Measurements from ENCODE around the gene LRP1B.

Gene LRP1B

DNA sequence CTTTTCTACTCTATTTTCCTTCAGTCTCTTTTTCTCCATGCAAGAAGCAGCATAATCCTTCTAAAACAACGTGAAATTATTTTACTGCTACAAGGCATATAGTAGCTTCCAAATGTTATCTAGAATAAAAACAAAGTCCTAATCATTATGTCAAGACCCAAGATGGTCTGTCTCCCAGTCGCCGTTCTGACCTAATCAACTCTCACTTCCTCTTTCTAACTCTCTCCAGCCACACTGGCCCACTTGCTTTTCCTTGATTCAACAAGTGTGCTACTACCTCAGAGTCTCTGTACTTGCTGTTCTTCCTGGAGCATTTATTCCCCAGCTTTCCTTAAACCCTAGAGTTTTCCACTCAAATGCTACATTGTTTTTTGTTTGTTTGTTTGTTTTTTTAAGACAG, 1491.2 kb downstream of the LRP1B start:
- DNase-seq, result no peak

DNA sequence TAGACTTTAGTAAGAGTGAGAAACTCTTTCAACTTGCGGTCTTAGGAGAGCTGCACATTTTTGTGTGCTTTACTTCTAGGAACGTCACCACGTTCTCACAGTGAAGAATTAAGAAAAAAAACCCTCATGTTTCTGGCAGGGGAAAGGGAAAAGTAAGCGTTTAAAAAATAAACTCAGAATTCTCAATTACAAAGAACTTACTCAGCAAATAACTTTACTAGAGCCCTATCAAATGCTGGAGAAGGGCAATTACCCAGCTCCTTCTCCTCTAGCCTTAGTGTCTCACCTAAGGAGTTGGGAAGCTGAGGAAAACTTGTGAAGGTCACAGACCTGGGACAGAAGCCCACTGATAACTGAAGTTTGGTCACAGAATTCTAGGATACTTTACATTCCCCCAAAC, 1500.3 kb downstream of the LRP1B start:
- no peak for DNase-seq

DNA sequence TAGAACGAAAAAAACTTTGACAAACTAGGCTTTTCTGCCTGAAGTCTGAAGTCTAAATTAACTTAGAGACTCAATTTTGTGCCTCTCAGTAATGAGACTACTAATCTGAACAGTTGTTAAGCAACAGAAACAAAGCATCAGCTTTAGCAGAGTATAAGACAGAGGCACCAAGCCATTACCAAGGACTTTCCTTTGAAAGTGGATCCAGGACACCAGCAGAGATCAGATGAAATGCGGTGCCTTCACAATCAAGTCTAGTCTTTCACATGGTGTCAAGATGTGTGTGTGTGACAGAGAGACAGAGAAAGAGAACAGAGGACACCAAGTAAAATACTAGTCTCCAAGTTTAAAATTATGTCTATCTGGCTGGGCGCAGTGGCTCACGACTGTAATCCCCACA, 1502.9 kb downstream of the LRP1B start:
- DNase-seq, result no peak

DNA sequence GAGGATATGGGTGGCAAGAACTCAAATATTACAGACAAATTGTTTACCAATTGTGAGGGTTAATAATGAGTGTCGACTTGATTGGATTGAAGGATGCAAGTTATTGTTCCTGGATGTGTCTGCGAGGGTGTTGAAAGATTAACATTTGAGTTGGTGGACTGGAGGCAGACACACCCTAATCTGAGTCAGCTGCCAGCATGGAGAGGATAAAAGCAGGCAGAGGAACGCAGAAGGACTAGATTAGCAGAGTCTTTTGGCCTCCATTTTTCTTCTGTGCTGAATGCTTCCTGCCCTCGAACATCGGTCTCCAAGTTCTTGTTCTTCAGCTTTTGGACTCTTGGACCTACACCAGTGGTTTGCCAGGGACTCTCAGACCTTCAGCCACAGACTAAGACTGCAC, 1503.7 kb downstream of the LRP1B start:
- no peak for DNase-seq

DNA sequence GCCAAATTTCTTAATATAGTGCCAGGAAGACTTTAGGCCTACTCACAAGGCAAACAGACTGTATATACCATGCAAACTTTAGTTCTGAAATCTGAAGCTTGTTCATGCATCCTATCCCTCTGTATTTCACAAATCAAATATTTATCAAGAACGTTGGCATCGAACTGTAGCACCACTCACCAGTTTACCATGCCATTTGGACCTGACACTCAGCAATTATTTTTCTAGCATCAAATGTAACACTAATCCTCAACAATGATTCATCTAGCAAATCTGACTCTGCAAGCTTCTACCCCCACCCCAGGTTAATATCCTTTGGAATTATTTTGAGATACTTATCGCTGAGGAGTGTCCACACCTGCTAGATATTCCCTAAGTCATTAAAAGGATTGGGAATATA, 1506.6 kb downstream of the LRP1B start:
- DNase-seq, result no peak

DNA sequence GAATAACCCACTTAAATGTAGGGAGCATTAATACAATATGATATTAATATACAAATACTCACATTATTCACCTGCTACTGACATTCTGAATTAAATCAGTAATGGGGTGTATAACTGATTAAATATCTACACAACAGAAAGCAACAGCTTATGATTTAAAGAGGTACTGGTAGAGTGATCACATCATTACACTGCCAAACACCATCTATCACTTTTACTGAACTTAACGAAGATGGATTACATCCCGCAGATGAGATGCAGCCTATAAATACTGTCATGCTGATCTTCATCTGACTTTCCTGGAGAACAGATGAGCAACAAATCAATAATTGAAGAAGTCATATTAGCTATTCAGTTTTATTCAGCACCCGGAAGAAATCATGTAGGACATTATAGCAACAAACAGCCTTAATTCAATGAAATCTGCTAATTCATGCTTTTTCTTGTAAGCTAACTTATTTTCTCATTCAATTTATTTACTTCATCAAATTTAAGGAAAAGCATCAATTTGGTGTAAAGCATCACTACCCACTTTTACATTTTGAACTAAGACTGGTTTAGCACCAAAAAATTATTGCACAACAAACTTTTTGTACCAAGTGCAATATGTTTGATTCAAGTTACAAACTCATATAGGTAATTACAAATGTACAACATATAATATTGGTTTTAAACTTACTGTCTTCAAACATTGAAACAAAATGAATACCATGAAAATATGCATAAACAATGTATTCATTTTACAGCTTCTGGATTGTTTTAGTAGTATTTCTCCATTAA, 1509.0 kb downstream of the LRP1B start:
- no peak for DNase-seq

DNA sequence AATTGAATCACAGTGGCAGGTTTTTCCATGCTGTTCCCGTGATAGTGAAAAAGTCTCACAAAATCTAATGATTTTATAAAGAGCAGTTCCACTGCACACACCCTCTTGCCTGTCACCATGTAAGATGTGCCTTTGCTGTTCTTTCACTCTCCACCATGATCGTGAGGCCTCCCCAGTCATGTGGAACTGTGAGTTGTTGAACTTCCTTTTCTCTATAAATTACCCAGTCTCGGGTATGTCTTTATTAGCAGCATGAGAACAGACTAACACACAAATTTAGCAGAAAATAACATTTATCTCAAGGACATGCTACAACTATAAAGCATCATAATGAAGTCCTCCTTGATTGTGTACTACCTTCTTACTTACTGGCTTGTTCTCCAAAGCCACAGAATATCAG, 1526.0 kb downstream of the LRP1B start:
- DNase-seq, result no peak

DNA sequence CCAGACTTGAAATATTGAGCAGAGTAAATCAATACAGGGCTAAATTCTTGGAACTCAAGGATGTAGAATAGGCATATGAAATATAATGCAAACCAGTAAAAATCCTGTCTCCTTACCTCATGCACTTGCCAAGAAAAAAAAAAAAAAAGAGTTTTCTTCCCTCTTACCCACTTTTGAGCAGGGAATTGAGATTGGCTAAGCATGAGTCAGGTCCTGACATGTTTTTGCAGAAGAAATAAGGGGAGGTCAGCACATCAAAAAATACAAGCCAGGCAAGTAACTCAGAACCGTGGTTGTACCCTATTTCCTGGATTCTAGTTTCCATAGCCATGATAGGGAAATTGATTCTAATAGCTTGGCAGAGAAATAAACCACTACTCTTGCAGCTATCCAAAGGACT, 1526.7 kb downstream of the LRP1B start:
- no peak for DNase-seq

DNA sequence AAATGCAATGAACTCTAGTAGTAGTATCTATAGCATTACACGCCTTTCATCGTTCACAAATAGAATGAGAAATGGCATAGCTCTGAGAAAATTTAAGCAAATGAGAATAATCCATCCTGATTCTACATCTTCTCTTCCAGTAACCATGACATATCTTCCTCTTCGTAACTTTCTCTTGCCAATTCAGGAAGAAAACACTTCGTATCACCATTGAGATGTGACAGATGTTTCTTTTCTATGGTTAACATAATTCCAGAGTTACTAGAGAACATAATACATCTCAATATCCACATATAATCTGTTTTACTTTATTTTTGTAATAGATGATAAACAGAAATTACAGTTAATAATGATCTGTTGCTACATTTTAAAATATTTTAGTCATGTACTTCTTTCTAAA, 1527.4 kb downstream of the LRP1B start:
- no peak for DNase-seq

DNA sequence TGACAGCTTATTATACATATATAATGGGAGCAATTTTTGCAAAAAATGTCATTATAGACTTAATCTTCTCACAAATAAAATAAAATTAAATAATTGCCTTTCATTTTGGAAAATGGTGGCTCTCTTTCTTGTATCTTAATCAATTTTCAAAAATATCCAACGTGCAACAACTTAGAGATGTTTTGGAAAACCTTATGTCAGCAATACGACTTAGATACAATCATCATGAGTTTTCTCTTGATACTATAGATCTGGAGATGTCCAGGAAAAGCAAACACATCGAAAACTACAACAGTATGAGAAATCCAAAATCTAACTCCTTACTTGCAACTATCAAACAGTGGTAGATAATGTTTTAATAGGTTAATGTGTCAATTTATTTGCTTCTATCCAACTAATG, 1529.0 kb downstream of the LRP1B start:
- no peak for DNase-seq

DNA sequence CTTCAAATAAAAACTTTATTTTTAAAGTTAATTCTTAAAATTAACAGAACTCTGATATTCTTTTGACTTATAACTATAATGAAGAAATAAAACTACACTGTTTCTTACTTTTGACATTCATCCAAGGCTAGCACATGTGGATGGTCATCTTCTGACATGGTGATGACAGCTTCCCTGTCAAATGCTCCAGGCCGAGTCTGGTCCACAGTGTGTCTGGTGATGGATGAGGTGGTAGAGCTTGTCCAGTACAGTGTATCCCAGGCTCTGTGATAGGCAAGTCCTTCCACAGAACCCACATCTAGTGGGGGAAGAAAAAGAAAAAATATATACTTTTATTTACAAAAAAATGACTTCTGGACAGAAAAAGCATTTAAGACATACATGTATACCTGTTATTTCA, 1529.5 kb downstream of the LRP1B start:
- DNase-seq, result no peak

DNA sequence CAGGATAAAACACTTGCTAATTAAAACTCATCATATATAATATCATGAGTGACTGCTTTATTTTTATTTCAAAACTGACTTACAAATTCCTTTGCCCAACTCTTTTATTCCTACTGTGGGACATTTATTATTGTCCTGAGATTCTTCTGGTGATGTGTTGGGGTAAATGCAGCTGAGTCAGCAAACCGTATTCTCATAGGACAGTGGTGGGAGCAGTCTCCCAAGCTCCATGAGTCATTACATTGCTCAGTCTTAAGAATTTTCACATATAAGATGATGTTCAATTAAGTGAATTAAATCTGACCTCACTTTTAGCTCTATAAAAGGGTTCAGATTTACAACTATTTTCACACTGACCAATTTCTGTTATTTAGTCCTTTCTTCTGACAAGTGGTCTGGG, 1530.7 kb downstream of the LRP1B start:
- no peak for DNase-seq

DNA sequence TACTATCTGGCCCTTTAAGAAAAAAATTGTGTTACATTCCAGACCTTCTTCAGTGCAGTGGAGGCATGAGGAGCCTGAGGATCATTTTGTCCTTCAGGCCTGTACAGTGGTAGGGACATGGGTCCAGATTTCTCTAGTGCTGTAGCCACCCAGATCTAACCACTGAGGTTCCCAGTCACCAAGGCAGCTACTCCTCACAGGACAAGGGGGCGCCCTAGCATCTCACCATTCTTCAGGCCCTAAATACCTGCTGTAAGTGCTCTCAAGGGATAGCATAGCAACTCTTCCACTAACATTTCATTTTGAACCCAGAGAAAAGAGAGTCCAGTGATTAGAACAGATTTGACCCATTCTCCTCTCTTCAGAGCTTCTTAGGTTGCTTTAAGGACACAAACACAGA, 1533.0 kb downstream of the LRP1B start:
- no peak for DNase-seq

DNA sequence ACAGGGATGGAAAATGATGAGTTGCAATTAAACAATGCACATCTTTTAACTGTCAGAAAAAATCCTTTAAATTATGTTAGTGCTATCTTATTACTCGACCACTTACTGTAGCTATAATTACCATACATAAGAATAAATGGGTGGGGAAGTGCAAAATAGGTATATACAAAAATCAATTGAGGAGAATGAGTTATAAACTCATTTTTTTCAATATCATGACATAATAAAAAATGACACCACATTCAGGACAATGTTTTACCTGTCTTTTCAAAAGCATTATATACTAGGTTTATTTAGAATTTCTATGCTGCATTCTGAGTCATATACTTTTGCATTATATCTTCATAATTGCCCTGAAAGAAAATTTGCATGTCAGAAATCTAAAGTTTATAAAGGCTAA, 1533.6 kb downstream of the LRP1B start:
- DNase-seq, result no peak

DNA sequence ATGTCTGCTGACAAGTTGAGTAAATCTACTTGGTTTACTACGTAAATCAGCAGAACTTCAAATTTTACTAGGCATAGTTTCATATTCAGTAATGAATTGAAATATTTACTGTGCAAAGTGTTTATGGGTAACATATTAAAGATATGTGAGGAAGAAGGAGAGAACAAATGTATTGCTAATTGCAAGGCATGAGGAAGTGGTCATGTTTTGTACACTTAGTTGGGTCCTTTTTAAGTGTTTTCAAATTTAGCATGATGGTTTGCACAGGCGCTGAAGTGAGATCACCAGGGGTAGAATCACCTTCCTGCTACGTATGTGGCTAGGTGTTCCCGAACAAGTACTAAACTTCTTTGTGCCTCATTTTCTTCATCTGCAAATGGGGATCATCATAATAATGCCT, 1534.4 kb downstream of the LRP1B start:
- no peak for DNase-seq

DNA sequence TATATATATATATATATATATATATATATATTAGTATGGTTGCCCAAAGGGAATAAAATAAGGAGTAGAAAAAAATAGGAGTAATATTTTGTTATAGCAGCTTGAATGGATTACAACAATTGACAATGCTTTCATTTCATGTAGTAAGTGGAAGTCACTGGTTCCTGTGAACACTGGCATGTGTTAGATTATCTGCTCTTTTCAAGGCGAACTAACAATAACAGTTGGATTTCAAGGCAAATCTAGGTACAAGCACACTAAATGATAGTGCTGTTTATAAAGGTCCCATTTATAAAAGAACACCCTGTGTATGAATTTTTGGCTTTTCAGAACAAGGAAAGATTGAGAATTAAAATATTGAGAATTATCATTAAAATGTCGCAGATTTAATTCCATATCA, 1535.7 kb downstream of the LRP1B start:
- no peak for DNase-seq

DNA sequence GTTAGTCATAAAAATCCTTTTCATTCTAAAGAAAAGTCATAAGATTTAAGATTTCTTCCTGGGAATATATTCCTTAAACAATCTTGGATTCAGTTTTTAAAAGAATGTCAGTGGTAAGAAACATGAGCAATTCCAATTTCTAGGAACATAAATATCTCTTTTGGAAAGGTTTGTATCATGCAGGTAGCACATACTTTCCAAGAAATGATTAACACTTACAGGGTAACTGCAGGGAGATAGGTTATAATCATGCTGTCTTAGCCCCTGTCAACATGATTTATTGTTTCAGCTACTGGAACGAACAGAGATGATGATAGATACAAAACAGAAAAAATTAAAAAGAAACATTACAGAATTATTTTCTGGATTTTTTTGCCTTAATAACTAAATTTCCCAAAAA, 1537.7 kb downstream of the LRP1B start:
- DNase-seq, result no peak

DNA sequence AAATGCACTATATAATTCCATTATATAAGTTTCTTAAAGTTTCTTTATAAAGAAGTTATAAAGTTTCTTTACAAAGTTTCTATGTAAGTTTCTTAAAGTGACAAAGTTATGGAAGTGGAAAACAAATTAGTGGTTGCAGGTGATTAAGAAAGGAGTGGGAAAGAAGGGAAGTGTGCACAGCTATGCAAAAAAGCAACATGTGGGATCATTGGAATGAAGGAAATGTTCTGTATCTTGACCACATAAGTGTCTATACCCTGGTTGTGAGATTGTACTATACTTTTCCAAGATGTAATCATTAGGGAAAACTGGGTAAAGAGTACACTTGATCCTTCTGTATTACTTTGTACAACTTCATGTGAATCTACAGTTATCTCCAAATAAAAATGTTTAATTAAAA, 1541.1 kb downstream of the LRP1B start:
- no peak for DNase-seq

DNA sequence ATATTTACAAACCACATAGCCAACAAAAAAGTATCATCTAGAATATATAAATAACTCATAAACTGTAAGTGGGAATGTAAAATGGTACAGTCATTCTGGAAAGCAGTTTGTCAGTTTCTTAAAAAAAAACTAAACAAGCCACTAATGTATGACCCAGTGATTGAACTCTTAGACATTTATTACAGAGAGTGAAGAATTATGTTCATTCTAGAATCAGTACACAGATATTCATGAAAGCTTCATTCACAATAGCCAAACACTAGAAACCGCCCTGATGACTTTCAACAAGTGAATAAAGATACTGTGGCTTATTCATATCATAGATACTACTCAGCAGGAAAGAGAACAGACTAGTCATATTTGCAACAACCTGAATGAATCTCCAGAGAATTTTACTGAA, 1541.5 kb downstream of the LRP1B start:
- DNase-seq, result no peak

DNA sequence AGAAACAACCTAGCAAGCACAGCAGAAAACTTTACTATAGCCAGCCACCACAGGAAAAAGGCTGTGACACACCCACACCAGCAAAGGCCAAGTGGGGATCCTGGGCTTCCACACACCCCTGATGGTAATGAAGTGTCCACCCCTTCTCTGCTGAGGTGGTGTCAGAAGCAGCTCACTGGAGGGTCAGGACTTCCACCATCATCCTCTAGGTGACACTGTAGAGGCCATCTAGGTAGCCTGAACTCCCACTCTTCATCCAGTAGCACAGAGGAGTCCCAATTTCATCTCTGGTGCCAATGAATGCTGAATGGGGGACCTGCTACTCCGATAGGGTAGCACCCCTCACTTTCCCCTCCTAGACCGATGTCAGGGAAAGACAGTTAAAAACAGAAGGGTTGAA, 1544.4 kb downstream of the LRP1B start:
- no peak for DNase-seq

DNA sequence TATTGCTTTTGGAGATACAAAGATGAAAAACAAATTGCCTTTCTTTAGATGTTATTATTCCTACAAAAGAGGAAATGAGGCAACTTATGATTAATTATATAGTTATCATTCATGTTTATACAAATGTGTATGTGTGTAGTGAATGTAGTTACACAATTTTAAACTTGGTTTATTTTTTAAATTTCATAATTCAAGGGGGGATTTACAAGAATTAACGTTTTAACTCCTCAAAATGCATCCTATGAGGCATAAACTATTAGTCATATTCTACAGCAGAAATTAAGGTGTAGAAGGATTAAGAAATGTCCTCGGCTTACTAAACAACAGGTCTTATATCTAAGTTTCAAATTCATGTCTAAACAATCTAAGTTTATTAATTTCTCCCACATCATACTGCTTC, 1545.8 kb downstream of the LRP1B start:
- no peak for DNase-seq

DNA sequence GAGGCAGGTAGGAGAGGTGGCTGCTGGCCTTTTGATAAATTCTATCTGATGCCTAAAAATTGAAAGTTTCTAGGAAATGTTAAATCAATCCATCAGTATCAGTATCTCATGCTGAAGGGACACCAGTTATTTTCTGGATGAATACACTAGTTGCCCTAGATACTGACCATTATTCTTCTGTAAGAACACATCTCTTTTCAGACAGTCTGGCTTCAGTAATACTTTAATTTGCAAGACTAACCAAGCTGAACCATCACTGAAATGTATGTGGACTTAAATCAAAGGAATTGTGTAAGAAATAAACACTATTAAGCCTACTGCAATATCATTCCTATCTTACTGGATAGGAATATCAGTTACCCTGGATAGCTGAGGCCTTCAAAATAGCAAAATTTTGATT, 1546.3 kb downstream of the LRP1B start:
- no peak for DNase-seq

DNA sequence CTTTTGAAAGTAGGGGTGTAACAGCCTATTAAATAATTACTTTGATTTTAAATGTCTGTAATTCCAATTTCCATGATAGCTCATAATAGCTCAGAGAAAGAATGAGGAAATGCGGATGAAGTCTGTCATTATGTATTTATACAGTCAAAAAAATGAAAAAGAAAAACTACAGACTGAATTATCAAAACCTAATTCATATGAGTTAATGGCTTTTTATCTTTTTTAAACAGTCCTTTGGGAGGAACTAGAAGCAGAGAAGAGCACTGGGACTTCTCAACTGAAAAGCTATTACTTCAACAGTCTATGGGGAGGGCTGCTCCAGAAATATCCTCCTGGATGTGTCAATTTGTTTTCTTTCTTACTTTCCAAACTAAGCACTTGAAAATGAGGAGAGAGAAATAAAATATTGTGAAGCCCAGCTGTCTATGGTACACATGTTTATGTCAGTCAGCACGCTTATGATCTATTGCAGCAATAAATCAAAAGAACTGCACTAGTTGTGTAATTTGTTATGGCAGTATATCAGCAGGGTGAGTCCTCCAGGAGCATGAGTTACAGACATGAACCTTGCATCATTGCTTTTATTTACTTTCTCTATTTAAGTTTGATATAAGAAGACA, 1550.2 kb downstream of the LRP1B start:
- no peak for DNase-seq

DNA sequence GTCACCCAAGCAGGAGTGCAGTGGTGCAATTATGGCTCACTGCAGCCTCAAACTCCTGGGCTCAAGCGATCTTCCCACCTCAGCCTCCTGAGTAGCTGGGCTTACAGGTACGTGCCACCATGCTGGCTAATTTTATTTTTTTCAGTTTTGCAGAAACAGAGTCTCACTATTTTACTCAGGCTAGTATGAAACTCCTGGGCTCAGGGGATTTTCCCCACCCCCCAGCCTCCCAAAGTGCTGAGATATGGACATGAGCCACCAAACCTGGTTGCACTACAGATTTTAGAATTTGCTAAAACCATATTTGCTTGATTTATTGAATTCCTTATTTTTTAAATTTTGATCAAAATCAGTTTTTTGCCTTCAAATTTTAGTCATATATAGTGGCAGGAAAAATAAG, 1553.4 kb downstream of the LRP1B start:
- no peak for DNase-seq

DNA sequence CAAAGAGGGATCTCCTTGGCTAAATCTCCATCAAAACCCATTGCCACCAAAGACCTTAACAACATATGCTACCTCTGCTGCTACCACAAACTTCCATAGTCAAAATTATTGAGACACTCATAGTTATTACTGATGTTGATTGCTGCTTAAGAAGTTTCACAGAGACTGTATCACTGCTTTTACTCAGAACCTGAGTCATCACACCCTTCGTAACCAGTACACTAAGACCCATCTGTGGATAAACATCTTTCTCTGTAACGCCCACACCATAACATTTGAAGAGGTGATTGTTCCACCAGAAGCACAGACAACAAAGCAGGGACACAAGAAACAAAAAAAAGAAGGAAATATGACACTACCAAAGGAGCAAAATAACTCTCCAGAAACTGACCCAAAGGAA, 1563.1 kb downstream of the LRP1B start:
- no peak for DNase-seq

Data from stimulated activated naive CD4-positive, alpha-beta T cell treated with Interleukin-2 at 50 U/mL for 16 hours (primary cell).